ENCODE measurements around the gene KLHL28. TPM values are rescaled to one million over a fixed set of nuclear protein-coding genes. Genes with fewer than 3 reads are reported as not detected.

KLHL28 gene
- total RNA-seq, 2 donors from 2014 or later, result 18.6 to 20.3 TPM

DNA sequence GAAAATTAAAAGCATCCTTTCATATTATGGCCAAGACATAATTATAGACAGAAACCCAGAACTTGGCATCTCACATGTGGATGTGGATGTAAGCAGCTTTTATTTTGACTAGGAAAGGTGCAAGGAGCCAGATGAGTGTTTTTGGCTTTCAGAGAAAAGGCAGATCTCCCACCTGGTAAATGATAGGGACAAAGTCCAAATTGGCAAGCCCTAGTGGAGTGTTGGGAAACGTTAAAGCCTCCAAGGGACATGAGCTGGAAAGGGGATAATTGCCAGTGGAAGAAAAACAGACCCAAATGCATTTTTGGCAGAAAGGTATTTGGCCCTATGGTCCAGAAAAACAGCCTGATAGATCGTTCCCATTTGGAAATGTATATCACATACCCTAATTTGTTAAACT, 60.1 kb downstream of the KLHL28 start:
- no peaks in the 10 kb centered on the region for H3K27me3 Mint-ChIP-seq (ENCODE audit: insufficient read depth)
- H3K27ac ChIP-seq (ENCODE audit: low read depth, low read length), result no peak overlapping the region

GRCh38 chr14:44898551-44898950, 63.2 kb downstream of the KLHL28 start:
- Histone ChIP-seq H3K9me3 (ENCODE audit: control insufficient read depth, low read length) (peaks cover 7% of the 10 kb centered on the region), H3K4me3 (ENCODE audit: low read length) (peak overlapping the region; percentile 89), H3K9ac (ENCODE audit: extremely low read depth, low read length, poor library complexity, severe bottlenecking) (no peak overlapping the region), H3K27me3 (ENCODE audit: control insufficient read depth, insufficient read depth, low read length, poor library complexity, severe bottlenecking) (no peaks in the 10 kb centered on the region), H3K4me1 (ENCODE audit: control insufficient read depth, insufficient read depth, low read length) (peaks cover 3% of the 10 kb centered on the region), H3K36me3 (ENCODE audit: control insufficient read depth, insufficient read depth, low read length) (no peaks in the 10 kb centered on the region), H3K27ac (ENCODE audit: low read depth, low read length) (no peak overlapping the region)
- Mint-ChIP-seq H3K4me1 (peaks cover 7% of the 10 kb centered on the region), H3K27ac (no peak overlapping the region), H3K27me3 (ENCODE audit: insufficient read depth) (no peaks in the 10 kb centered on the region), H3K9me3 (peaks cover 10% of the 10 kb centered on the region), H3K36me3 (ENCODE audit: low read depth) (no peaks in the 10 kb centered on the region), H3K4me3 (peak overlapping the region; percentile 70)
- no peak for TF ChIP-seq CTCF (conservative IDR thresholded peaks at IDR 0.05)
- DNase-seq, result no peak
- 85 to 100% methylated on average over 5 to 6 of the region's 6 CpGs for WGBS, 2 experiments (ENCODE audit: insufficient coverage in 1 of 2, insufficient read length in 1 of 2)

More for the DNA sequence above, 60.1 kb downstream of the KLHL28 start:
- Histone ChIP-seq H3K27me3 (ENCODE audit: control insufficient read depth, insufficient read depth, low read length, poor library complexity, severe bottlenecking) (no peaks in the 10 kb centered on the region), H3K9me3 (ENCODE audit: control insufficient read depth, low read length) (peaks cover 1% of the 10 kb centered on the region), H3K4me3 (ENCODE audit: low read length) (no peak overlapping the region), H3K36me3 (ENCODE audit: control insufficient read depth, insufficient read depth, low read length) (peaks cover 5% of the 10 kb centered on the region), H3K9ac (ENCODE audit: extremely low read depth, low read length, poor library complexity, severe bottlenecking) (no peak overlapping the region), H3K4me1 (ENCODE audit: control insufficient read depth, insufficient read depth, low read length) (peaks cover 3% of the 10 kb centered on the region)
- TF ChIP-seq CTCF (conservative IDR thresholded peaks at IDR 0.05), result no peak
- no peak overlapping the region for H3K4me3 Mint-ChIP-seq
- peaks cover 7% of the 10 kb centered on the region for H3K4me1 Mint-ChIP-seq
- no peaks in the 10 kb centered on the region for H3K36me3 Mint-ChIP-seq (ENCODE audit: low read depth)
- no peak for DNase-seq
- peaks cover 3% of the 10 kb centered on the region for H3K9me3 Mint-ChIP-seq
- WGBS, 2 experiments (ENCODE audit: insufficient coverage in 1 of 2, insufficient read length in 1 of 2), result 70 to 83% methylated on average over 2 of the region's 2 CpGs
- H3K27ac Mint-ChIP-seq, result no peak overlapping the region

GRCh38 chr14:44897845-44898151, 63.9 kb downstream of the KLHL28 start:
- Histone ChIP-seq H3K9me3 (ENCODE audit: control insufficient read depth, low read length) (peaks cover 7% of the 10 kb centered on the region), H3K9ac (ENCODE audit: extremely low read depth, low read length, poor library complexity, severe bottlenecking) (peak overlapping the region; percentile 67), H3K4me3 (ENCODE audit: low read length) (peak overlapping the region; percentile 89), H3K27me3 (ENCODE audit: control insufficient read depth, insufficient read depth, low read length, poor library complexity, severe bottlenecking) (no peaks in the 10 kb centered on the region), H3K27ac (ENCODE audit: low read depth, low read length) (peak overlapping the region; percentile 87), H3K4me1 (ENCODE audit: control insufficient read depth, insufficient read depth, low read length) (peaks cover 3% of the 10 kb centered on the region), H3K36me3 (ENCODE audit: control insufficient read depth, insufficient read depth, low read length) (no peaks in the 10 kb centered on the region)
- no peaks in the 10 kb centered on the region for H3K27me3 Mint-ChIP-seq (ENCODE audit: insufficient read depth)
- no peak overlapping the region for H3K27ac Mint-ChIP-seq
- TF ChIP-seq CTCF (conservative IDR thresholded peaks at IDR 0.05), result no peak
- peak overlapping the region; percentile 70 for H3K4me3 Mint-ChIP-seq
- peaks cover 7% of the 10 kb centered on the region for H3K4me1 Mint-ChIP-seq
- H3K36me3 Mint-ChIP-seq (ENCODE audit: low read depth), result no peaks in the 10 kb centered on the region
- no peak for DNase-seq
- peaks cover 10% of the 10 kb centered on the region for H3K9me3 Mint-ChIP-seq
- 6 to 7% methylated on average over 12 to 13 of the region's 13 CpGs for WGBS, 2 experiments (ENCODE audit: insufficient coverage in 1 of 2, insufficient read length in 1 of 2)
